Muscle of leg (tissue), 11 donors: Measurements from ENCODE around the gene TSPAN12. TPM values are rescaled to one million over a fixed set of nuclear protein-coding genes. Genes with fewer than 3 reads are reported as not detected.

Experiments
- DNase-seq: peaks from one replicate; pipeline ENCODE4 v3.0.0; 2013
- H3K27ac ChIP-seq: one replicate; pipeline ENCODE4 v1.5.1; 2013; ENCODE audit warnings: mild to moderate bottlenecking, low read length, control low read depth
- H3K27me3 ChIP-seq: one replicate; pipeline ENCODE4 v1.6.1; 2013; ENCODE audit warnings: low read length; ENCODE audit not compliant: control insufficient read depth, insufficient read depth
- H3K36me3 ChIP-seq: one replicate; pipeline ENCODE4 v1.6.1; 2013; ENCODE audit warnings: low read length; ENCODE audit not compliant: control insufficient read depth, insufficient read depth
- H3K4me1 ChIP-seq: one replicate; pipeline ENCODE4 v1.6.1; 2013; ENCODE audit warnings: low read length; ENCODE audit not compliant: control insufficient read depth, insufficient read depth
- H3K4me3 ChIP-seq: one replicate; pipeline ENCODE4 v1.5.1; 2013; ENCODE audit warnings: low read length, control low read depth
- H3K9me3 ChIP-seq: replicated peaks from 2 replicates; pipeline ENCODE4 v1.6.1; 2013; ENCODE audit warnings: low read depth, low read length; ENCODE audit not compliant: control insufficient read depth
- WGBS: methylation state at CpG from one replicate; pipeline ENCODE4 v1.1.5; 2013; ENCODE audit warnings: missing lambda C conversion rate; ENCODE audit not compliant: insufficient coverage; 5-methylcytosine and 5-hydroxymethylcytosine counted together
- polyA plus RNA-seq, 8 donors: library from polyadenylated mRNA; unstranded; fragments of 120-200 nt; gene quantifications; one replicate each; pipeline versions ENCODE4 v1.2.1 to v1.2.3, GENCODE V29; 2013; ENCODE audit warnings: inconsistent platforms in 1 of 8, low replicate concordance in 1 of 8; ENCODE audit not compliant: insufficient read length in 8 of 8, insufficient read depth in 1 of 8
- total RNA-seq: library from RNA; stranded (reverse); fragments of 120-200 nt; gene quantifications from one replicate; pipeline ENCODE4 v1.2.4, GENCODE V29; 2013

Gene TSPAN12
- total and polyA plus RNA-seq, 9 donors, result 46.0 to 82.6 (median 72.4) TPM

DNA sequence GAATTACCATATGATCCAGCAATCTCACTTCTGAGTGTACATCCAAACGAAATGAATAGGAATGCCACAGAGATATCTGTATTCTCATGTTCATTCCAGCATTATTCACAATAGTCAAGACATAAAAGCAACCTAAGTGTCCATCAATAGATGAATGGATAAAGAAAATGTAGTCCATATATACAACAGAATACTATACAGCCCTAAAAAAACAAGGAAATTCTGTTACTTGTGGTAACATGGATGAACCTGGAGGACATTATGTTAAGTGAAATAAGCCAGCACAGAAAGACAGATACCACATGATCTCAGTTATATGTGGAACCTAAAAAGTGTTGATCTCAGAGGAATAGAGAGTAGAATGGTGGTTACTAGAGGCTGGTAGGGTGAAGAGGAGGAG lies 26.7 kb downstream of the TSPAN12 start:
- no peak overlapping the region for H3K27ac ChIP-seq
- H3K9me3 ChIP-seq, result no peaks in the 10 kb centered on the region
- WGBS, result no CpG with 5 or more reads among the region's 1 CpG
- H3K27me3 ChIP-seq, result no peaks in the 10 kb centered on the region
- H3K4me1 ChIP-seq, result no peaks in the 10 kb centered on the region
- no peak for DNase-seq
- no peak overlapping the region for H3K4me3 ChIP-seq
- peaks cover 9% of the 10 kb centered on the region for H3K36me3 ChIP-seq

DNA sequence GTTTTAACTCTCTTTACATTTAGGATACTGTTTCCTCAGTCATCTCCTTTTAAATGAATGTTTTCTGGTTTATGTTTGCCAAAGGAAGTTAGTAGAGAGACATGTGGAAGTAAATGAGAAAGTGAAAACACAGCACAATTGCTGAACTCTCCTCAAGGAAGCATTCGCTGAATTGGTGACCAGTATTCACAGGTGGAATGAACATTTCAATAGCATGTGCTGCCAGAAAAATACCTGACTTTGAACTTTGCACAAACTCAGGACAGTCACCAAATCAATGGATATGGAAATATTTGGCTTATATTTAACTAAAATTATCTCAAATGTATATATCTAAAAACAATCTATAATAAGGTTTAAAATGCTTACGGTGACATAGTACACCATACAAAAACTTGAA lies 28.5 kb downstream of the TSPAN12 start:
- peaks cover 4% of the 10 kb centered on the region for H3K36me3 ChIP-seq
- H3K4me1 ChIP-seq, result no peaks in the 10 kb centered on the region
- H3K27ac ChIP-seq, result no peak overlapping the region
- no peak for DNase-seq
- no peaks in the 10 kb centered on the region for H3K27me3 ChIP-seq
- H3K9me3 ChIP-seq, result no peaks in the 10 kb centered on the region
- 90% methylated on average over 2 of the region's 2 CpGs for WGBS
- H3K4me3 ChIP-seq, result no peak overlapping the region

DNA sequence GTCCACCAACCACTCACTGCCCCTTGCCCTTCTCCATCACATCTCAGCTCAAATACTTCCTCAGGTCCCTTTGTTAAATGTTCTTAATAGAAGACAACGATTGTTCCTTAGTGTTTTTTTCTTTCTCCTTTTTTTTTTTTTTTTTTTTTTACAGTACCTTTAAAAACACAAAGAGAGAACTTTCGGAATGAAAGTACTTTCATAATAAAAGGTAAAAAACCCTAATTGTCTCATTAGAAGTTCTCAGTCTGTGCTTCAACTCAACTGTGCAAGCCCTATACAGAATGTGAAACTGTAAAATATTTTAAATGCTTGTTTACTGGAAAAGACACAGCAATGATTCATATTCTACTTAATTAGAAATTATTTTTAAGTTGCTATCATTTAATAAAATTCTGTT lies 29.4 kb downstream of the TSPAN12 start:
- no CpG with 5 or more reads among the region's 2 CpGs for WGBS
- H3K4me1 ChIP-seq, result no peaks in the 10 kb centered on the region
- no peaks in the 10 kb centered on the region for H3K9me3 ChIP-seq
- no peak overlapping the region for H3K4me3 ChIP-seq
- DNase-seq, result no peak
- no peak overlapping the region for H3K27ac ChIP-seq
- no peaks in the 10 kb centered on the region for H3K27me3 ChIP-seq
- peaks cover 4% of the 10 kb centered on the region for H3K36me3 ChIP-seq

DNA sequence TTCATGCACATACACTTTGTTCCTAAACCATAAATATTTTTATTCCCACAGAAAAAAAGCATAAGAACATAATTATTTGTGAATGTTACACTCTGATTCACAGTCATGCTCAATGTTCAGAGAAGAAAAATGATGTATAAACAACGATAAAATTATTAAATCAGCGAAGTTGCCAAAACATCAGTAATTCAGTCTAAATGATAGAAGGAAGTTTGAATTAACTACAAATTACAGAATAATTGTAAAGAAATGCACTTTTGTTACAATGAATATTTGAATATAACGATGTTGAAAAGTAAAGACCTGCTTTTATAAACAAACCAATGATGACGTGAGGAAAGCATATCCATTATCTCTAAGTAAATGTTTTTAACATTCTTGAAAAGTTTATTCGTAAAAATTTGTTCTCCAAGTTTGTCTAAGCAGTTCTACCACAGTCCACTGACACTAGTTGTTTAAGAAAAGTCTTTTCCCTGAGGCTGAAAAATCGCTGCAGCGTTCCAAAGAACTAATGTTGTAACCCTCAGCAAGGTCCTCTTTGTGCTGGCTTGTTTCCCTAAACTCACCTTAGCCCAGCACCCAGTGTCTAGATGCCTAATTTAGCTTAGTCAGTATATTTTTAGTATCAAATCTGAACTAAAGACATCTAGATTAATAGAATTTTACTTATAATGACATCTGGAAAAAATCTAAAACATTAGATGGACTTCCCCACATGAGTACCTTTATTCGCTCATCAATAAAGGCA lies 30.4 kb downstream of the TSPAN12 start:
- Histone ChIP-seq H3K27me3 (no peaks in the 10 kb centered on the region), H3K36me3 (peaks cover 4% of the 10 kb centered on the region), H3K4me3 (no peak overlapping the region), H3K9me3 (no peaks in the 10 kb centered on the region), H3K4me1 (no peaks in the 10 kb centered on the region), H3K27ac (no peak overlapping the region)
- WGBS, result 86% methylated on average over 2 of the region's 8 CpGs
- no peak for DNase-seq

DNA sequence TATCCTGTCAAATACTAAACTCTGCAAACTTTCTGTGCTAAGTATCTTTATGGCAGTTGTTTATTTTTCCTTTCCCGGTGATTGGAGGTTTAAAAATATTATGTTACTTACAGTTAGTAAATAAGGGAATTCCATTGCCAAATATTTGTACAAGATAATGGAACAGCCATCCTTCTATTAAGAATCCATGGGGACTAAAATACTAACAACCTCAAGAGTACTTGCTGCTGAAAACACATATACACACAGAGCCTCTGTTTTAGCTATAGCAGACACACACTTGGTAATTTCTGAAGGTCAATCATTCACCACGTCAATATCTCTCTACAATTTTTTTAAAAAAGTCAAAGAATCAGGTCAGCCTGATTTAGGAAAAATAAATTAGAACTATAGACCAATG lies 32.4 kb downstream of the TSPAN12 start:
- no peak for DNase-seq
- Histone ChIP-seq H3K27ac (no peak overlapping the region), H3K4me1 (no peaks in the 10 kb centered on the region), H3K36me3 (peaks cover 2% of the 10 kb centered on the region), H3K27me3 (no peaks in the 10 kb centered on the region), H3K4me3 (no peak overlapping the region), H3K9me3 (no peaks in the 10 kb centered on the region)
- no CpG with 5 or more reads among the region's 2 CpGs for WGBS

DNA sequence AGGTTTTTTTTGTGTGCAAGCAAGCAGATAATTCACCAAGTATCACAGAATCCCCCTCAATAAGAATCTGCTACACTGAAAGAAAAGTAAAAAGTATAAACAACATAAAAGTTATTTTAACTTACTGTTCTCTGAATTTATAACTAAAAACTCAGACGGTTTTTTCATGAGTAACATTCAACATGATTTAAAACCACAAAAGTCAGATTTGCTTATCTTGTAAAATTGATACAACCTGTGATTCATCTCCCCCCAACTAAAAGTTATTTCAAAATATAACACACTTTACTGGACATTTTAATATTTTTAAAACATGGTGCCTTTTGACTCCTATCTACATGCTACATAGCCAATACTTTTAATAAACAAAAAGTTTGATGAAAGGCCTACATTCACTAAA lies 32.8 kb downstream of the TSPAN12 start:
- Histone ChIP-seq H3K36me3 (peaks cover 4% of the 10 kb centered on the region), H3K27me3 (no peaks in the 10 kb centered on the region), H3K4me1 (no peaks in the 10 kb centered on the region), H3K4me3 (no peak overlapping the region), H3K9me3 (no peaks in the 10 kb centered on the region), H3K27ac (no peak overlapping the region)
- DNase-seq, result no peak
- WGBS, result no CpG with 5 or more reads among the region's 1 CpG

DNA sequence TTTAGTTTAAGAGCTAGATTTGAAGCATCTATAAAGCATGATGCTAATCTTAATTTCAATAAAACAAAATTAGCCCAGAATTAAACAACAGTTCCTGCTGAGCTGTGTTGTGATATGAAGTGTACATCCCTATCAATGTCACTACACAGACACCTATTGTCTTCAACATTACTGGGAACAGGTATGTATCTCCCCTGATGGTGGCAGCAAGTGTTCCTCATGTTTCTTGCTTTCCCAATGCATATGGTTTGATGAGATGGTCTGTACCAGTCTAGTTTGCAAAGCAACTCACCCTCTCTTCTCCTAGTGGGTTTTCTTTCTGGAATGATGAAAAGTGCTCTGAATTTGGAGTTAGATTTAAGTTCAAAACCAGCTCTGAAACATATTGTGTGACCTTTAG lies 38.1 kb downstream of the TSPAN12 start:
- Histone ChIP-seq H3K4me3 (no peak overlapping the region), H3K9me3 (no peaks in the 10 kb centered on the region), H3K36me3 (peaks cover 6% of the 10 kb centered on the region), H3K27ac (no peak overlapping the region), H3K27me3 (no peaks in the 10 kb centered on the region), H3K4me1 (no peaks in the 10 kb centered on the region)
- DNase-seq, result no peak

DNA sequence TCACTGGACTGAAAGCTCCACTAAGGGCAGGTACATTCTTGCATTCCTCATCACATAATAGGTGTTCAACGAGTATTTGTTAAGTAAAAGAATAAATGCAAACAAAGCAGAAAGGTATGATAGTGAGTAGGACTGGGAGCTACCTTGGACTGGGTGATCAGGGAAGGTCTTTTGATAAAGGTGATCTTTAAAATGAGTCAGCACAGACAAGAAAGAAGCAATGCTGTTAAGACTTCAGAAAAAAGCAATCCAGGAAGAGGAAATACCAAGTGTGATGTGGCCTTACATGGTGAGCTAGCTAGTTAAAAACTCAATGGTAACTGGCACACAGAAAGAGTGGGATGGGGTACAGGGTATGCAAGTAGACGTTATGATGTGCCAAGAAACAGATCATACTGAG lies 40.1 kb downstream of the TSPAN12 start:
- peaks cover 8% of the 10 kb centered on the region for H3K36me3 ChIP-seq
- DNase-seq, result no peak
- WGBS, result no CpG with 5 or more reads among the region's 2 CpGs

DNA sequence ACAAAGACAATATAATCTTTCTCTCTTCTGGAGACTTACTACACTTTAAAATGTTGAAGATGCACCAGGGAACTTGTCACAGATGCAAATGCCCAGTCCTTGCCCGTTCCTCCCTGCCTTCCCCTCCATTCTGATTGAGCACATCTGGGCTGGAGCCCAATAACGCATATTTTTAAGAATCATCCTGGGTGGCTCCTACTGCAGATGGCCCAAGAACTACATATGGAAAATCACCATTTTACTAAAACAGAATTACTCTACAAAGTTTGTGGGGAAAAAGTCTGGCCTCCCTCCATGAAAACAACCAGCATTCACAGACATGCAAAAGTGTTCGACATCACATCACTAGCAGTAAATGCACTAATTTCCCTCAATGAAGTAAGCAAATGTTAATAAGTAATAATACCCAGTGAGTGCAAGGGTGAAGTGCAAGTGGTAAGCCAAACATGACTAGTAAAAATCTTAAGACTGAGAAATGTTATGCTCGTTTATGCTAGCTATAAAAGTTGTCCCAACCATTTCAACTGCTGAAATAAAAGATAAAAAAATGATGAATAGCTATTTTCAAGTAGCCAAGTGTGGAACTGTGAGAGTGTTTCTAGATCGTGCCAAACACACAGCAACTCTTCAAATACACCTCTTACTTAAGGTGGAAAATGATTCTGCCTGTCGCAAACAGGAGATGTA lies 43.5 kb downstream of the TSPAN12 start:
- H3K4me1 ChIP-seq, result no peaks in the 10 kb centered on the region
- 20% methylated on average over 1 of the region's 6 CpGs for WGBS
- no peak overlapping the region for H3K27ac ChIP-seq
- H3K4me3 ChIP-seq, result no peak overlapping the region
- peaks cover 8% of the 10 kb centered on the region for H3K36me3 ChIP-seq
- no peaks in the 10 kb centered on the region for H3K9me3 ChIP-seq
- no peaks in the 10 kb centered on the region for H3K27me3 ChIP-seq
- DNase-seq, result no peak

More for the DNA sequence above, 40.1 kb downstream of the TSPAN12 start:
- Histone ChIP-seq H3K4me3 (no peak overlapping the region), H3K27ac (no peak overlapping the region), H3K27me3 (no peaks in the 10 kb centered on the region), H3K9me3 (no peaks in the 10 kb centered on the region), H3K4me1 (no peaks in the 10 kb centered on the region)

DNA sequence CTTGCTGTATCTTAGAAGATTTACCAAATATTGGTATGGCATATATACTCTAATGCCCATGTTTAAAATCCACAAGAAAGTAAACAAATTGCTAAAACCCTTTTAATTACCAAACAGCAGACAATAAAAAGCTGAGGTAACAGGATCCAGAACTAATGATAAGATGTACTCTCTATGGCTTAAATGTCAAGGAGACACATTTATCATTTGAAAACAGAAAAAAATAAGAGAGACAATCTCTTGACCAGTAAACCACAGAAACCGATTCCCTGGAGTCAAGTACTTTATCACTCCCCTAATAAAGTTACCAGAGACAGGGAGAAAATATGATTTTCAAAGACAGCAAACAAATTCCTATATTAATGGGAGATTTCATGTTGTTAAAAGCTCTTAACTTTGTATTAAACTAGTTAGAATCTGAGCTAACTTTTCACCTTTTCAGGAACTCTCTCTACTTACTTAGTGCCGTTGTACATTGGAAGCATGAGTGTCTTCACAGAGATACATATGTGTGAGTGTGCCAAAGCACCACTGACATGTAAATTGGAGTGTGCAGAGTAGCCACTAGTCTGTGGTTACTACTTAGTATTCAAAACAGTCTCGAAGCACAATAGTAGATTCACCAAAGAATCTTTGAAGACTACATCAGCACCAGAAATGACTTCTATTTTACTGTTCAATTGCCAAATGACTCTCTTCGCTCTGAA lies 44.2 kb downstream of the TSPAN12 start:
- 71% methylated on average over 1 of the region's 4 CpGs for WGBS
- H3K27ac ChIP-seq, result no peak overlapping the region
- DNase-seq, result no peak
- no peaks in the 10 kb centered on the region for H3K9me3 ChIP-seq
- peaks cover 10% of the 10 kb centered on the region for H3K36me3 ChIP-seq
- no peaks in the 10 kb centered on the region for H3K27me3 ChIP-seq
- H3K4me1 ChIP-seq, result no peaks in the 10 kb centered on the region
- H3K4me3 ChIP-seq, result no peak overlapping the region
